NCI-H2171 (cell line): Measurements from ENCODE around the gene ABCA7.

Experiments used
- DNase-seq: peaks from one replicate; lab custom pipeline; 2025; lab: John Stamatoyannopoulos, UW

Gene ABCA7

GRCh38 chr19:1070931-1071791, 31.3 kb downstream of the ABCA7 start:
- no peak for DNase-seq

GRCh38 chr19:1072371-1073015, 32.6 kb downstream of the ABCA7 start:
- DNase-seq: no peak

GRCh38 chr19:1073063-1073955, 33.4 kb downstream of the ABCA7 start:
- no peak for DNase-seq

GRCh38 chr19:1073956-1074517, 34.1 kb downstream of the ABCA7 start:
- no peak for DNase-seq

- DNase-seq: peak; percentile 92
Observed at GRCh38 chr19:1074544-1075283, 34.8 kb downstream of the ABCA7 start.

GRCh38 chr19:1076046-1076386, 36.1 kb downstream of the ABCA7 start:
- no peak for DNase-seq

GRCh38 chr19:1076951-1077350, 37.0 kb downstream of the ABCA7 start:
- no peak for DNase-seq

- no peak for DNase-seq
Observed at GRCh38 chr19:1079566-1080111, 39.7 kb downstream of the ABCA7 start.

- no peak for DNase-seq
Observed at GRCh38 chr19:1080360-1081161, 40.7 kb downstream of the ABCA7 start.

- no peak for DNase-seq
Observed at GRCh38 chr19:1081301-1082164, 41.6 kb downstream of the ABCA7 start.

GRCh38 chr19:1082165-1082927, 42.4 kb downstream of the ABCA7 start:
- DNase-seq: peak; percentile 86

GRCh38 chr19:1082928-1083816, 43.3 kb downstream of the ABCA7 start:
- DNase-seq: no peak

- no peak for DNase-seq
Observed at GRCh38 chr19:1084024-1084868, 44.3 kb downstream of the ABCA7 start.

- DNase-seq: no peak
Observed at GRCh38 chr19:1085053-1085658, 45.2 kb downstream of the ABCA7 start.

- no peak for DNase-seq
Observed at GRCh38 chr19:1085676-1086442, 46.0 kb downstream of the ABCA7 start.
